HG02642 (cell line): ENCODE measurements around the gene GALNT11.

Source experiments
- ATAC-seq: cut with Tn5 transposase; IDR thresholded peaks from one replicate; pipeline ENCODE4 v1.9.1; 2021; ENCODE audit warnings: mild to moderate bottlenecking; ENCODE audit not compliant: unreplicated experiment, poor library complexity

The GALNT11 gene

GRCh38 chr7:152106990-152107389, 81.5 kb downstream of the GALNT11 start:
- ATAC-seq = no peak

- ATAC-seq = no peak
Observed at GRCh38 chr7:152107945-152108344, 82.5 kb downstream of the GALNT11 start.

GRCh38 chr7:152108359-152108758, 82.9 kb downstream of the GALNT11 start:
- no peak for ATAC-seq

GRCh38 chr7:152112829-152113228, 87.4 kb downstream of the GALNT11 start:
- no peak for ATAC-seq

- ATAC-seq = no peak
Observed at GRCh38 chr7:152115021-152115718, 89.7 kb downstream of the GALNT11 start.

- no peak for ATAC-seq
Observed at GRCh38 chr7:152117356-152117755, 91.9 kb downstream of the GALNT11 start.

GRCh38 chr7:152120210-152120609, 94.7 kb downstream of the GALNT11 start:
- no peak for ATAC-seq

- ATAC-seq = no peak
Observed at GRCh38 chr7:152120776-152121175, 95.3 kb downstream of the GALNT11 start.

- no peak for ATAC-seq
Observed at GRCh38 chr7:152121432-152121831, 96.0 kb downstream of the GALNT11 start.

- no peak for ATAC-seq
Observed at GRCh38 chr7:152122540-152122939, 97.1 kb downstream of the GALNT11 start.

GRCh38 chr7:152126741-152127140, 101.3 kb downstream of the GALNT11 start:
- no peak for ATAC-seq

- no peak for ATAC-seq
Observed at GRCh38 chr7:152127229-152127628, 101.8 kb downstream of the GALNT11 start.

GRCh38 chr7:152128252-152128651, 102.8 kb downstream of the GALNT11 start:
- ATAC-seq = no peak

- no peak for ATAC-seq
Observed at GRCh38 chr7:152128741-152129461, 103.4 kb downstream of the GALNT11 start.

- no peak for ATAC-seq
Observed at GRCh38 chr7:152129682-152130081, 104.2 kb downstream of the GALNT11 start.

- no peak for ATAC-seq
Observed at GRCh38 chr7:152130658-152131590, 105.5 kb downstream of the GALNT11 start.

GRCh38 chr7:152131981-152132494, 106.6 kb downstream of the GALNT11 start:
- ATAC-seq = no peak

- no peak for ATAC-seq
Observed at GRCh38 chr7:152132812-152133211, 107.3 kb downstream of the GALNT11 start.

GRCh38 chr7:152133804-152134203, 108.3 kb downstream of the GALNT11 start:
- no peak for ATAC-seq

GRCh38 chr7:152136686-152137085, 111.2 kb downstream of the GALNT11 start:
- ATAC-seq = no peak
